Endometrial microvascular endothelial cells (primary cell): ENCODE data around the gene CHMP1A. TPM values are rescaled to one million over a fixed set of nuclear protein-coding genes. Genes with fewer than 3 reads are reported as not detected.

Experiments
- in situ Hi-C: cut with HindIII; loops from 2 replicates; pipeline ENCODE4 v1.10.0; 2017; ENCODE audit warnings: low sequenced_read_pairs, low pct_unique_long_range_greater_than_20kb; ENCODE audit errors: inconsistent ontology term
- total RNA-seq: library from RNA; depleted of rRNA; stranded (reverse); fragments of >200 nt; gene quantifications from one replicate; pipeline ENCODE4 v1.2.3, GENCODE V29; 2015; ENCODE audit errors: inconsistent ontology term

CHMP1A gene
- total RNA-seq, 1 donor from 2014 or later = 110 TPM

GRCh38 chr16:89613231-89613953 is 44.1 kb downstream of the CHMP1A start, which contains the start of gene DPEP1:
Gene DPEP1 (plus strand): TSS chr16:89613642. CDS start chr16:89630411, 16,769 bp downstream.
- in situ Hi-C loops = no loop called here

GRCh38 chr16:89612415-89613166 is 44.9 kb downstream of the CHMP1A start:
- in situ Hi-C loops = no loop called here

GRCh38 chr16:89610108-89610453 is 47.4 kb downstream of the CHMP1A start:
- in situ Hi-C loops = no loop called here

DNA sequence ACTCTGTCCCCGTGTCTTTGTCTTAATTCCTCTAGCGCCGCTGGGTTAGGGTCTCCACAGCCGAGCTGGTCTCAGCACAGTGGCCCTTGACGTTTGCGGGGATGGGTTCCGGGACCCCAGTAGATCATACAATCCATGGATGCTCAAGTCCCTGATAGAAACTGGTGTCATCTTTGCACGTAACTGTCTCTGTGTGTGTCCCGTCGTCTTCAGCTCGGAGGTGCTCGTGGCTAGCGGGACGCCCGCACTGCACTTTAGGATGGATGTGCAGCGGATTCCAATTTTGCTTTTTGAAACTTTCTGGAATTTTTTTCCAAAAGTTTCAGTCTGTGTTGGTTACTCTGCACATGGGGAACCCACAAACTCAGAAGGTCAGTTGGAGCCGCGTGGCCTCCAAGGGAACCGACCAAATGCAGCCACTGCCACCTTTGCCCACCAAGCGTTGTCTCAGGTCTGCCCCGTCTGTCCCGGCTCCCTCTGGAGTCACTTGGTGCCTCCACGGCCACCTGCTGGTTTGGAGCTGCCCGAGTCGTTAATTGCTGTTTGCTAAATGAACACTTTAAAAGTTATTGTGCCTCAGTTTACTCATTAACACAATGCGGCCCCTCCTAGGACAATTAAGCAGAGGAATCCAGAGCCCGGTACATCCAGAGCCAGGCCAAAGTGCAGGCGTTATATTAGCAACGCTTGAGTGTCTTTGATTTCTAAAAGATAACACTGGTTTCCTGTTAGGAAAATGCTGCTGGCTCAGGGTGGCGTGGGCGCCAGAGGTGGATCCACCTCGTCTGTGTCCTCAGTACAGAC is 49.4 kb downstream of the CHMP1A start:
- in situ Hi-C loops = no loop called here

- in situ Hi-C loops = no loop called here
These were observed 50.1 kb downstream of the CHMP1A start for GRCh38 chr16:89607453-89607852.

- in situ Hi-C loops = no loop called here
These were observed 51.5 kb downstream of the CHMP1A start for GRCh38 chr16:89606006-89606405.

DNA sequence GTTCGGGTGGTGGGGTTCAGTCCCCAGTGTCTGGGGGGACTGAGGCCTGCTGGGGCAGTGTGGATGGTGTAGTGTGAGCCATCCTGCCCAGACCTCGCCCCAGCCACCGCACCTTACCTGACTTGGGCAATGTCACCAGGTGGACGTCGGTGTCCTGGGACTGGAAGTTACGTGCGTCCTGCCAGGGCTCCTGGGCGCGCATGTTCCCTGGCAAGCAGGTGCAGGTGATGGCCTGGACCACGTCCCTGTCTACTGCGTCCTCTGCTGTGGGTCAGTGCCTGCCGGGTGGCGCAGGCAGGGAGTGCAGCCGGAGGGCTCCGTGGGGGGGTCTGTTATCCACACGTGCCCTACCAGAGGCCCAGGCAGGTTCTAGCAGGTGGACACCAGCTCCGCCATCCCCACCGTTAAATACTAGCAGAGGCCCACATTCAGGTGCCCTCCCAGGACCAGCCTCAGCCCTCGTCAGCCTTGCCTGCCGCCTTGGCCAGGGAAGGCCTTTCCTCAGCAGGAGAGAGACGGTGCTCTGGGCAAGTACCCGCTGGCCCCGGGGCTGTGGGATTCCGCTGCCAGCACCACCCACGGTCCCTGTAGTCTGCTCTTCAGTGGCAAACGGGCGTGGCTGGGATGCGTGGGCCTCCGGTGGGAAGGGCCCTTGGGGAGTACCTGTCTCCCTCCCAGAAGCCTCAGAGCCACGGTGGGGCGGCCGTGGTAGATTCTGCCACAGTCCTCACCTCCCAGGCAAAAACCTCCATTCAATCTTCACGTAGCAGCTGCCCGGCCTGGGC is 52.1 kb downstream of the CHMP1A start:
- in situ Hi-C loops = no loop called here

GRCh38 chr16:89604764-89605163 is 52.7 kb downstream of the CHMP1A start:
- in situ Hi-C loops = no loop called here

- in situ Hi-C loops = no loop called here
These were observed 54.4 kb downstream of the CHMP1A start for GRCh38 chr16:89602952-89603590.

DNA sequence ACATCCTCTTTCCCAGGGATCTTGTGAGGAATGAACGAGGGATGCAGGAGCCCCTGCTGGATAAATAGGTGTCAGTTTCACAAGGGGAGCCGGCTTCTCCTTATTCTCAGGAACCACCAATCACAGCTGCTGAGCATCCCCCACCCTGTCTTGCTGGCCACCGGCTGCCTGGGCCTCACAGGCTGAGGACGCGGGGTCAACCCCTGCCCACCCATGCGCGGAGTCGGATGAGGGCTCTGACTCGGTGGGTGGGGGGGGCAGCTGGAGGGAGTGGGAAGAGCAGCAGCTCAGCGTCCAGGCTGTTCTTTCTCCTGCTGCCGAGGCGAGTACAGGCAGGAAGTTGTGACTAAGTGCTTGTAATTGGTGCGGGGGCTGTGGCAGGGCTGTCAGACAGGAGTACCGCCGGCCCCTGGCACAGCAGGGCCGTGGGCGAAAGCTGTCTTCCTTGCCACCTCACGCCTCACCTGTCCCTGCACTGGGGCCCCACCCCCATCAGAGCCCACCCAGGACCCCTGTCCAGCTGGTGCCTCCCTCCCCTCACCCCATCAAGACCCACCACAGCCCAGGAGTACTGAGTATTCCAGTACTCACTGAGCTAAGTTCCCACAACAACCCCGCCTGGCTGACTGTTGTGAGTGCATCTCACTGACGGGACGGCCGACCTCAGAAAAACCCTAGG is 55.1 kb downstream of the CHMP1A start:
- in situ Hi-C loops = no loop called here

- in situ Hi-C loops = no loop called here
These were observed 55.6 kb downstream of the CHMP1A start for GRCh38 chr16:89601906-89602272.

DNA sequence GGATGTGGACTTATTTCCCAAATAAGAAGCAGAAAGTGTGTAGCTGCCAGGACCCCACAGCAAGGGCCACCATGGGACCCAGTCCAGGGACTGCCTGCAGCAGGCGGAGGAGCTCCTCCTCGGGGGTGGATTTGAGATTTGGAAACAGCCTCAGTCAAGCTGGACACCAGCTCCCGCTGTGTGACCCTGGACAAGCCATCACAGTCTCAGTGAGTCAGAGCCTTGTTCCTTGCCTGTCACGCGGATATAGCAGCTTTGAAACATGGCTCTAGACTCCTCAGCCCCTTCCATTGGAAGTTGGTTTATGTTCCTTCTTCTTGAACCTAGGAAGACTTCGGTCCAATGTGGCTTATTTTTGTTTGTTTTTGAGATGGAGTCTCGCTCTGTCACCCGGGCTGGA is 56.6 kb downstream of the CHMP1A start:
- in situ Hi-C loops = no loop called here

- in situ Hi-C loops = no loop called here
These were observed 57.1 kb downstream of the CHMP1A start for GRCh38 chr16:89600427-89600826.

- in situ Hi-C loops = no loop called here
These were observed 57.6 kb downstream of the CHMP1A start for GRCh38 chr16:89599902-89600301.

DNA sequence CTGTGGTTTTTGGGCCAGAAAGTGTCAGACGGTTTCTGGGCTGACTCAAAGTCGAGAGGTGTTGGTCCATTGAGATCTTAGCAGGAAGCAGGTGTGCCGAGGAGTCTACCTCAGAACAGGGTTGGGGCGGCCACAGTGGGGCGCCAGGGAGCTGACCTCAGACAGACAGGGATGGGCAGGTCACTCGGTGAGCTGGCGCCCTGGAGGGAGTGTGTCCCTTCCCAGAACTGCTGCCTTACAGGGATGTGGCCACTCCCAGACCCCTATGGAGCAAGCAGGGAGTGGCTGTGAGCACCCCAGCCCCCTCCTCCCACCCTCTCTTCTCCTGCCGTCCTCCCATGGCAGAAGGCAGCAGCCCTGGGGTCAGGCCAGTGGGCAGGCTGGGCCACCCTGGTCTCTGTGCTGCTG is 58.1 kb downstream of the CHMP1A start:
- in situ Hi-C loops = no loop called here

GRCh38 chr16:89598199-89598598 is 59.3 kb downstream of the CHMP1A start:
- in situ Hi-C loops = no loop called here

DNA sequence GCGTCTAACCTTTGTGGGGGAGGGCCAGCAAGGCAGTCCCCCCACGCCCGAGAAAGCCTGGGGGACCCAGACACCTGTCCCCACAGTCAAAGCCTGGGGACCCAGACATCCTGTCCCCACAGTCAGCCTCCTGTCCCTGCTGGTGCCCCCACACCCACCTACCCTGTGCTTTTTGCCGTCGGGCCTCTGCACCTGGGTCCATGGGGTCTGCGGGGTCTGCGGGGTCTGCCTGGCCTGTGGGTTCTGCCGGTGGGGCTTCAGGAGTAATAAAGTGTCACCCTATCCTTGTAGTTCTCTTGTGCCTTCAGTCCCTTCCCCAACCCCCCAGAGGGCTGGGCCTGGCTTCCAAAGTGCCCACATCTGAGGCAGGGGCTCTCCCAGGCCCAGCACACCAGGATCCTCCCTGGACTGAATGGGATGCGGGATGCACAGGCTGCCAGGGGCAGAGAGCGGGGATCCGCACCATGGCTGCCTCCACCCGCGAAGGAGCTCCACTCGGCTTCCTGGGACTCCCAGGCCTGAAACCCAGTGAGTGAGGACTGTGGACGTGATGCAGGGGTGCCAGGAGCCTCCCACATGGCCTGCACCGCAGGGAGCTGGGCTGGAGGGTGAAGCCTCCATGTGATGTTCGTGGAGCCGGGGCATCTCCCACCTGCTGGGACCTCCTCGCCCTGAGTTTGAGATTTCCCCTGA is 60.4 kb downstream of the CHMP1A start:
- in situ Hi-C loops = no loop called here
